HG03558 (cell line): ENCODE measurements around the gene AJAP1.

Experiments used
- ATAC-seq: cut with Tn5 transposase; IDR thresholded peaks from one replicate; pipeline ENCODE4 v1.9.1; 2021; ENCODE audit warnings: moderate number of reproducible peaks; ENCODE audit not compliant: unreplicated experiment; ENCODE audit errors: extremely low read depth

AJAP1 gene

DNA sequence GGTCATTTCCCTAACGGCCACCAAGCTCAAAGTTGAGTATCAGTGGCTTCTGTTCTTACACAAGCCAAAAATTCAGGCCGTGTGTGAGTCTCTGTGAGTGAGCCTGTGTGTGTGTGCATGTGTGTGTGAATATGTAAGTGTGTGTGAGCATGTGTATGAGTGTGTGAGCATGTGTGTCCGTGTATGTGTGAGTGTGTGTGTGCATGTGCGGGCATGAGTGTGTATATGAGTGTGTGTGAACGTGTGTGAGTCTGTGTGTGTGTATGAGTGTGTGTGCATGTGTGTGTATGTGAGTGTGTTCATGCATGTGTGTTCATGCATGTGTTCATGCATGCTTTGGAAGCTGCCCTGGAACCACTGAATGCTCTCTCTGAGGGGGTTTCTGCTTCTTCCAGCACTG is 105.7 kb downstream of the AJAP1 start:
- ATAC-seq = no peak

DNA sequence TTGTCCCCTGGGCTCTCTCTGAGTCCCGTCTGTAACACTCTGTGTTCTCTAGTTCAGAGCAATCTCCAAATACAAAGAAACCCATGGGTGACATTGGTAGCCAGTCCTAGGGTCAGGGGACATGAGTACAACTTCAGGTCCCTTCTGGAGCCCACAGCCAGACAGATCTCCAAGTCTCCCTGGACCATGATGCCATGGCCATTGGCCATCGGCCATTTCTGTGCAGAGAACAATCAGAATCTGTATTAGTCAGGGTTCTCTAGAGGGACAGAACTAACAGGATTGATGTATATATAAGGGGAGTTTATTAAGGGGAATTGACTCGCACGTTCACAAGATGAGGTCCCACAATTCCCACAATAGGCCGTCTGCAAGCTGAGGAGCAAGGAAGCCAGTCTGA is 106.9 kb downstream of the AJAP1 start:
- no peak for ATAC-seq

- no peak for ATAC-seq
Observed at GRCh38 chr1:4762146-4762545, 107.7 kb downstream of the AJAP1 start.

GRCh38 chr1:4767308-4767707 is 112.9 kb downstream of the AJAP1 start:
- no peak for ATAC-seq

- no peak for ATAC-seq
Observed at GRCh38 chr1:4768553-4768952, 114.1 kb downstream of the AJAP1 start.

DNA sequence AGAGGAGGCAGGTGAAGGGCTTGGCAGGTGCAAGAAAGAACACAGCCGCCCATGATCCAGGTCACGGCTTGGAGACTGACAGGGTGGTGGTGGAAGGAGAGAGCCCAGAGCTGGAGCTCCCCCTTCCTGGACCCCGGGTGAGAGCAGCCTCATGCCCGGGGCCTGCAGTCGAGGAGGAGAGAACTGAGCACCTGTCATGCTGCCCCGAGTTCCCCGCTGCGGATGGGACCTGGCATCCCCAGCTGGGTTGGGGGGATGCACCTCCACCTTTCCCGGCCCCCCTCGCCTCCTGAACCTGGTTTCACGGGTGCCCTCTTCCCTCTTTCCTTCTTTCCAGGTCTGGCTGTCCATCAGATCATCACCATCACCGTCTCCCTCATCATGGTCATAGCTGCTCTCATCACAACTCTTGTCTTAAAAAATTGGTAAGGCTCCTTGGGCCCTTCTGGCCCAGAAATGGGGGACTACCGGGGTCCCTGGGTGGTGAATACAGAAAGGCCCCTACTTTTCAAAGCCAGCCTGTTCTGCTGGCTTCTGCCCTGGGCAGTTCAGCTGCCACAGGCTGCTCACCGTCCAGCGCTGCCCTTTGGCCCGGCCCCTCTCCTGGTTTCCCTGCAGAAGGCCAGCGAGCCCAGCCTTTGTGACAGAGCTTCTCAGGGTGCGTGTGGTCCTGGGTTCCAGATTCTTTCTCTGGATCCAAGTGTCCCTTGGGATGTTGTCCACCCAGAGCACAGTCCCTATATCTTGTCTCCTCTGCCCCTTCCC is 115.3 kb downstream of the AJAP1 start:
- no peak for ATAC-seq

DNA sequence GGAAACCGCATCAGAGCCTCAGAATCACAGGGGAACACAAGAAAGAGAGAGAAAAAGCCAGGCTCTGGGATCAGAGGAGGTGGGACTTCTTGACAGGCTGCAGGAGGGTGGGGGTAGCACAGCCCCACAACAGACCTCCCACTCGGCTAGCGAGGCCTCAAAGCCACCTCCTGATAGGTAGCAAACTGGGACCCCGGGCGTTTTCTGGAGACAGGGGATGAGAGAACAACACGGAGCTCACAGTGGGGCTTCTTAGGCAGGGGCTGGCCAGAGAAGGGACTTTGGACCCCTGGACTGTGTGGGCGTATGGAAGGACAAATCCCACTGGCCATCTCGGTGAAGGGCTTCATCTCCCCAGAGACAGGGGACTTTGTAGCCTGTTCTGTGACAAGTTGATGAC is 116.3 kb downstream of the AJAP1 start:
- no peak for ATAC-seq

- no peak for ATAC-seq
Observed at GRCh38 chr1:4771267-4771666, 116.9 kb downstream of the AJAP1 start.

GRCh38 chr1:4771721-4772120 is 117.3 kb downstream of the AJAP1 start:
- no peak for ATAC-seq

- no peak for ATAC-seq
Observed at GRCh38 chr1:4772294-4773010, 118.0 kb downstream of the AJAP1 start.

- no peak for ATAC-seq
Observed at GRCh38 chr1:4773226-4773625, 118.8 kb downstream of the AJAP1 start.

- no peak for ATAC-seq
Observed at GRCh38 chr1:4775506-4775905, 121.1 kb downstream of the AJAP1 start.

DNA sequence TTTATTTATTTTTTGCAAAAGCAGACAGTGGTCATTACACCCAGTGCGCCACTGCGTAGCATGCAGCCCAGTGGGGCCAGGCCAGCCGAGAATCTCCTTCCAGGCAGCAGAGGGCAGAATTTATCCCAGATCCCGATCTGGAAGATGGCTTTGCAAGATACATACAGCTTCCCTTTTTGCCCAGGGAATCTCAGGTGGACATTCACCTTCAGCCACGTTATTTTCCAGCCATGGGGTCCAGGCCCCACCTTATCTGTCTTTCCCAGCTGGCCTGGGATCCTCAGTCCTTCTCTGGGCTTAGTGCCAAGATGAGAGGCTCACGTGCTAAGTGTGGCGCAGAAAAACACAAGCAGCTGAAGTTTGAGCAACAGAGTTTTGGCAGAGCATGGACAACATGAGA is 123.6 kb downstream of the AJAP1 start:
- ATAC-seq = no peak

DNA sequence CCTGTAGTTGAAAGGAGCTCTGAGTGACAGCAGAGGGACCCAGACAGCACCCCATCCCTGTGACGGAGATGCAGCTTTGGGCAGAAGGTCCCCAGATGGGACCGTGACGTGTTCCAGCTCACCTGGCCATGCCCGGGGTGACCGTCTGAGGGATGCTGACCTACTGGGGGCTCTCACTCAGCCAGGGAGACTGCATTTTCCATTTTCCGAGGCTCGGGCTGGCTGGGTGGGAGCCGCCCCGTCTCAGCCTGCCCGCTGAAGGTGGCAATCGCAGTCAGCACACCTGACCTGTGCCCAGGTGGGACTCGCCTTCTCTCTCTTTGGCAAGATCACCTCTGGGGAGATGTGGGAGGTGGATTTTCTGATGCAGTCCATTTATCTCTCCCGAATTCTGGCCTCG is 127.2 kb downstream of the AJAP1 start:
- ATAC-seq = no peak

DNA sequence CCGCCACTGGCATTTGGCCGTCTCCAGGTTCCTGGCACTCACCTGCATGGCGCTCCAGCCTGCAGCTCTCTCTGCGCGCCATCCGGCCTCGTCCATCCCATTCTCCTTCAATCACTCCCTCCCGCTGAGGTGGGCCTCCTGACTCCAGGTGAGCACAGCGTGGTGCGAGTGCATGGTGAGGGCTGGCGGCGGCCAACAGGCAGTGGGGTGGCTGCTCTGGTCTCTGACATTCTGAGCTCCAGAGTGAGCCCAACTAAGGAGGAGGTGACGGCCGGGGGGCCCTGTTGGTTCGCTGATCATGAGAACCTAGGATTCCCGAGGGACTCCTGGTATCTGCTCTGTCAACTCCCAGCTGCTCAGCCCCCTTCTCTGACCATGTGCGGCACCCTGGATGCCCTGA is 130.4 kb downstream of the AJAP1 start:
- ATAC-seq = no peak

GRCh38 chr1:4786055-4786454 is 131.6 kb downstream of the AJAP1 start:
- no peak for ATAC-seq

- ATAC-seq = no peak
Observed at GRCh38 chr1:4787551-4787950, 133.1 kb downstream of the AJAP1 start.

- ATAC-seq = no peak
Observed at GRCh38 chr1:4792565-4792964, 138.2 kb downstream of the AJAP1 start.

DNA sequence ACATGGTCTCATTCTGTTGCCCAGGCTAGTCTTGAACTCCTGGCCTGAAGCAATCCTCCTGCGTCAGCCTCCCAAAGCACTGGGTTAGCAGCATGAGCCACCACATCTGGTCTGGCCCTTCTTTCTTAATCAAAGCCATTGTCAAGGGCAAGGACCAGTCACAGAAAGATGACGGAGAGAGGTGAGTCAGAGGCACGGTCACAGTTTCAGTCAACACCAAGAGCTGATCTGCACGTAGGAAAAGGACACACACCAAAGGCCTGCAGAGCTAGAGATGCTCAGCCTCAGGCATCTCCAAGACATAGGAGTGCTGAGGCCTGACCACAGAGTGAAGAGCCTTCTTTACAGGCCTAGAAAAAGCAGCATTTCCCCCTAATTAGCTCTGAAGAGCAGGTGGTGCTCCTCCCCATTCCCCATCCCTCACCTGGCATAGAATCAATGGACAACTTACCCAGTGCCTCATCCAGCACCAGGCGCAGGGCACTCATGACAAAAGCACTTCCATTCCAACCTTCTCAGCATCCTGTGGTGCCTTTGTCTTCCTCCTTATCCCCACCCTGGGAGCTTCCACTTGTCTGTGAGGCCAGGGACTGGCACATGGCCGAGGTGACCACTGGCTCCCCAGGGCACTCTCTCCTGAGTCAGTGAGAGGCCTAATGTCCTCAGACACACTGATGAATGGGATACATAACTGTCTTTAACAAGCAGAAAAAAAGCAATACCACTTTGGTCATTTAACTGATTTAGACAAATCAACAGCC is 139.8 kb downstream of the AJAP1 start:
- ATAC-seq = no peak

DNA sequence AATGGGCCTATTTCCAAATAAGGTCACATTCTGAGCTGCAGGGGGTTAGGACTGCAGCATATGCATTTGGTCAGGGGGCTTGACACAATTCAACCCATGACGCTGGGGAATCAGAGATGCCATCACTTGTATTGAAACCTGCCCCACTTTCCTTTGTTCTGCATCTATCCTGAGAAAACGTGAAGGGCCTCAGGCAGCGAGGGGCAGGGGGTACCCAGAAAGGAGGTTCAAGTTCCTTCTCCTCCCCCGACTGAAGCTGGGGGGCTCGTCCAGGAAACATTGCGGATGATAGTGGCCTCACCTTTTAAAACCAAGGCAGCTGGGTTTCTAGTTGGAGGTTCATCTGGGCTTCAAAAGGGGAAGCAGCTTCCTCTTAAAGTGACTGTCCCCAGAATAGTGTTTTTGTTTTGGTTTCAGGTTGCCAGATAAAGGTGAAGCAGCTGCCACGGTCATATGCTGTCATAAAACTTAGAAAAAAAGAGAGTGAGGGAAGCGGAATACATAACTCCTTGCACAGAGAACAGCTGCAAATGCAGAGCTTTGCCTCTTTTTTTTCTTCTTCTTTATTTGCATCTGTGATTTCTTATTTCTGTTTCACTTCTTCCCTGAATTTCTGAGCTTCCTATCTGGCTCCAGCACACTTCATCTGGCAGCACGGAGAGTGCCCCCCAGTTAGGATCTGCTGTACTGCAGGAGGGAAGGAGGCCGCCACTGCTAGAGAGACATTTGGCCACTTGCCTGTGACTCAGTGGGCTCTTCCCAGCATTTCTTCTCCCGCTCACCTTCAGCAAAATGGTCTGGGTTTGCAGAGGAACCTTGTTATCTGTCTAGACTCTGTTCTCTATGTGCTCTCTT is 142.0 kb downstream of the AJAP1 start:
- no peak for ATAC-seq
